Omental fat pad (tissue), 4 donors: ENCODE data around the gene RNF44. TPM values are rescaled to one million over a fixed set of nuclear protein-coding genes. Genes with fewer than 3 reads are reported as not detected.
"Not testable (repeated sequence)": the region's sequence is repeated elsewhere in the genome, so short reads cannot be mapped to it uniquely, and the experiment has no call there.

Experiments
- ATAC-seq: fragments of 150-250 bp; one replicate; pipeline ENCODE4 v1.9.1; 2016; ENCODE audit warnings: mild to moderate bottlenecking, moderate library complexity; ENCODE audit not compliant: low FRiP score
- DNase-seq: peaks from one replicate; pipeline ENCODE4 v3.0.0-alpha.2; 2019; ENCODE audit warnings: low spot score
- total RNA-seq, 4 donors: library from RNA; depleted of rRNA; stranded (reverse); fragments of >200 nt; gene quantifications; one replicate each; pipeline ENCODE4 v1.1.0, GENCODE V29; 2016
- TF ChIP-seq, protein P1 (sequence below), 3 donors: fragments of 450-650 bp; IDR thresholded peaks; one replicate each; pipeline ENCODE4 v1.5.1; 2016 to 2017; ENCODE audit warnings: antibody characterized with exemption in 3 of 3, mild to moderate bottlenecking in 3 of 3, moderate library complexity in 2 of 3

RNF44 gene
- total RNA-seq, 4 donors from 2014 or later, result 7.4 to 24.4 (median 10.8) TPM

DNA sequence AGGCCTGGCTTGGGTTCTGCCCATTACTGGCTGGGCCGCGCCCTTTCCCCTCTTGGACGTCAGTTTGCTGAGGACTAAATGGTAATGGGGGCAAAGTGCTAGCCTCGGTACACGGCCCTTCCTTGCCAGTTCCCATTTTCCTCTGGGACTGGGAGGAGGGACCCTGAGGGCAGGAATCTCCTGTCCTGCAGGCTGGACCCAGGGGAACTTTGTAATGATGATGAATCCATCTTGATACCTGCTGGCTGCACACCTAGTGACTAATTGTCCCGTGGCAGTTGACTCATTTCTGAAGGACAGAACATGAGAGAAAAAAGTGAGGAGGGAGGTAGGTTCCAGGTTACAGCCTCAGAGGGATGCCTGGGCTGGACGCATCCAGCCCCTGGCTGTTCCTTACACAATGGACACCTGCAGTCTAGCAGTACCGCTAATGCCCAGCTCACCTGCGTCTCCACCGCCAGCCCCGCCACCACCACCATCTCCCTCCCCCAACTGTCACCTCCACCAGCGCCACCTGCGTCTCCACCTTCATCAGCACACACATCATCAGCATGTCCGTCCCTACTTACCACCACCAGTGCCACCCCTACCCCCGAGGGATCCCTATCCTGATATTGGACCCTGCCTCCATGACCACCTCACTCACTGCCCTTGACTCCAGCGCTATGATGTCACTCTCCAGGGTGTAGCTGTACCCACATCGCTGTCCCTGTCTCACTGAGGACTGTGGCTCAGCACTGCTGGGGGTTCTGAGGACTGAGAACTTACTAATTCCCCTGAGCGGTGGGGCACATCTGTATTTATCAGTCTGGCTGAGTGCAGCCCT, 16.3 kb upstream of the RNF44 start:
- TF ChIP-seq, protein P1, sequence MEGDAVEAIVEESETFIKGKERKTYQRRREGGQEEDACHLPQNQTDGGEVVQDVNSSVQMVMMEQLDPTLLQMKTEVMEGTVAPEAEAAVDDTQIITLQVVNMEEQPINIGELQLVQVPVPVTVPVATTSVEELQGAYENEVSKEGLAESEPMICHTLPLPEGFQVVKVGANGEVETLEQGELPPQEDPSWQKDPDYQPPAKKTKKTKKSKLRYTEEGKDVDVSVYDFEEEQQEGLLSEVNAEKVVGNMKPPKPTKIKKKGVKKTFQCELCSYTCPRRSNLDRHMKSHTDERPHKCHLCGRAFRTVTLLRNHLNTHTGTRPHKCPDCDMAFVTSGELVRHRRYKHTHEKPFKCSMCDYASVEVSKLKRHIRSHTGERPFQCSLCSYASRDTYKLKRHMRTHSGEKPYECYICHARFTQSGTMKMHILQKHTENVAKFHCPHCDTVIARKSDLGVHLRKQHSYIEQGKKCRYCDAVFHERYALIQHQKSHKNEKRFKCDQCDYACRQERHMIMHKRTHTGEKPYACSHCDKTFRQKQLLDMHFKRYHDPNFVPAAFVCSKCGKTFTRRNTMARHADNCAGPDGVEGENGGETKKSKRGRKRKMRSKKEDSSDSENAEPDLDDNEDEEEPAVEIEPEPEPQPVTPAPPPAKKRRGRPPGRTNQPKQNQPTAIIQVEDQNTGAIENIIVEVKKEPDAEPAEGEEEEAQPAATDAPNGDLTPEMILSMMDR (IDR thresholded peaks at IDR 0.05), result no peak
- no peak for DNase-seq
- ATAC-seq, result no peak

DNA sequence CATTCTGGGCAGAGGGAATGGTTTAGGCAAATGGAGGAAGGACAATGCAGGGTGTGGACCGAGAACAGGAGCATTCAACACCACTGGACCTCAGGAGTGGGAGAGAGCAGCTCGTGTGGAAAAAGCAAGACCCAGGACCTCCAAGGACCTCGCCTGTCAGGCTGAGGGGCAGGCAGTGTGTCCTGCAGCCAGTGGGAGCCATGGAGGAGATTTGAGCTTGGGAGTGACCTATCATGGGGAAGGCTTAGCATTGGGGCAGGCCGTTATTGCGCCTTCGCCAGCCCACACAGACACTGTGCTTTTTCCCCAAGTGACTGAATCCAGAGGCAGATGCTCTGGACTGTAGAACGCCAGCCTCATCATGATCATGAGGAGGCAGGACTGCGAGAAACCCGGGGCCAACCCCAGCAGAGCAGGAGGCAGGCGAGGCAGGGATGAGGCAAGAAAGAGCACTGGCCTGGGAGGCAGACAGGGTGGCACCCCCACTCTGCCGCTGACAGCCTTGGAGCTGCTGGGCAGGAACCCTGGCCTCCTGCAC, 15.2 kb upstream of the RNF44 start:
- DNase-seq (no peak), ATAC-seq (no peak)
- TF ChIP-seq, protein P1 (IDR thresholded peaks at IDR 0.05), result no peak

DNA sequence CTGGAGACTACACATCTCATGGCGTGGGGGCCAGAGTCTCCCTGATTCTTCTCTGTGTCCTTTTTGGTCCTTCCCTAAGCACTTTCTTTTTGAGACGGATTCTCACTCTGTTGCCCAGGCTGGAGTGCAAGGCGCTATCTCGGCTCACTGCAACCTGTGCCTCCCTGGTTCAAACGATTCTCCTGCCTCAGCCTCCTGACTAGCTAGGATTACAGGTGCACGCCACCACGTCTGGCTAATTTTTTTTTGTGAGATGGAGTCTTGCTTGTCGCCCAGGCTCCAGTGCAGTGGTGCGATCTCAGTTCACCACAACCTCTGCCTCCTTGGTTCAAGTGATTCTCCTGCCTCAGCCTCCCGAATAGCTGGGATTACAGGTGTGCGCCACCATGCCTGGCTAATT, 13.7 kb upstream of the RNF44 start:
- DNase-seq, ATAC-seq: not testable (repeated sequence)

DNA sequence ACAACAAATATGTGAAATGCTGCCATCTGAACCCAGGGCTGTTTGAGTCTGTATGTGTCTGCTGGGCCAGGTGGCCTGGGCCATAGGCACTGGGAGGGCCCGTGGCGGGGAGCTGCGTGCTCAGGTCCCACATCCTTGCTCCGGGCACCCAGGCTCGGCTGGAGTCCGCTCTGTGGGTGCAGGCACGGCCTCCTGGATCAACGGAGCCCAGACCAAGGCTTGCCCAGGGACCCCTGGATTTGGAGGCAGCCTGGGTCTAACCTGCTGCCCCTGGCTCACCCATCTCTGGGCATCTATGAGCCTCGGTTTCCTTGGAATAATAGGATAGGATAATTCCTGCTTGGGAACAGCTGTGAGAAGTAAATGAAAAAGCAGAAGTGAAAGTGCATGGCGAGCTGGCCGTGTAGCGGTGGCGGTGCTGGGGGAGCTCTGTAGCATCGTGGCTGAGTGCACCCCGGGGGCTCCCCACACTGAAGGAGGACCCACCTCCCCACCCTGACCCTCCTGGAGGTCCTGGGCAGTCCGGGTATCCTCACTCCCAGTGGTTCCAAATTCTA, 13.2 kb upstream of the RNF44 start:
- TF ChIP-seq, protein P1 (IDR thresholded peaks at IDR 0.05), result no peak
- DNase-seq (no peak), ATAC-seq (no peak)

DNA sequence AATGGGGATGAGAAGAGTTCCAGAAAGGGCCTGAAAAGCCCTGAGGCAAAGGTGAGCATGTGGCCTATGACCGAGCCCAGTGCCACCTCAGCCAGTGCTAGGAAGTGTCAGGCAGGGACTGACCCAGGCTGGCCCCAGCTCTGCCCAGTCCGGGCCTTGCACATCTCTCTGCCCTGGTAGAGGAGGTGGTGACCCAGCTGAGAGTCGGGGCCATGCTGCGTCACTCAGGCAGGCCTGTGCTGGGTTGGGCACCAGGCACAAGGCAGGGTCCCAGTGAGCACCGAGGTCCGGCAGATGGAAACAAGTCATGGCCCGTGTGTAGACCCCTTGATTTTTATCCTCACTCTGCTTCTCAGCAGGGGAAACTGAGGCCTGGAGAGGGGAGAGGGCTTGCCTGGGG, 12.7 kb upstream of the RNF44 start:
- no peak for ATAC-seq

DNA sequence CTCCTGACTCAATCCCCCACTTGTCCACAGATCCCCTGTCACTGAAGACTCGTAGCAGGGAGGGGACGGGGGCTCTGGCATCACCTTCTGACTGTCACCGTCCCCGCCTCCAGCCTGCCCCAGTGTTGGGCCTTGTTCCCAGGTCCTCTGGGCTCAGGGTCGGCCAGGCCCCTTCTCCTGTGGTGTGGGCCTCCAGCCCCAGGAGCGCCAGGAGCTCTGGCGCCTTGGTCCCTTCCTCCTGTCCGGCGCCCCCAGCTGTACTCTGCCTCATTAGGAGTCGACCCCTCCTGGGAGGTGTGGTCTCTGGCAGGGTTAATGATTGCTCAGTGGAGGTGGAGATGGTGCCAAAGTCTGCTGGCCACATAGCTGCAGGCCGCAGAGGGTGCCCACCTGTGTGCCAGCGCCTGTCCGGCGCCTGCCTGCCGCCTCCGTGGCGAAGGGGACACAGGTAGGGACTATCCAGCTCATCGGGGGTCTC, 11.8 kb upstream of the RNF44 start, which contains the start of gene CDHR2:
Gene CDHR2, plus strand, starts transcription at position 376 of the 478 bp plus-strand sequence. CDS start 16,011 bp downstream, outside the sequence.
- DNase-seq (no peak), ATAC-seq (no peak)
- TF ChIP-seq, protein P1 (IDR thresholded peaks at IDR 0.05), result no peak

More for the DNA sequence above, 12.7 kb upstream of the RNF44 start:
- TF ChIP-seq, protein P1 (IDR thresholded peaks at IDR 0.05), result no peak
- DNase-seq, result no peak

DNA sequence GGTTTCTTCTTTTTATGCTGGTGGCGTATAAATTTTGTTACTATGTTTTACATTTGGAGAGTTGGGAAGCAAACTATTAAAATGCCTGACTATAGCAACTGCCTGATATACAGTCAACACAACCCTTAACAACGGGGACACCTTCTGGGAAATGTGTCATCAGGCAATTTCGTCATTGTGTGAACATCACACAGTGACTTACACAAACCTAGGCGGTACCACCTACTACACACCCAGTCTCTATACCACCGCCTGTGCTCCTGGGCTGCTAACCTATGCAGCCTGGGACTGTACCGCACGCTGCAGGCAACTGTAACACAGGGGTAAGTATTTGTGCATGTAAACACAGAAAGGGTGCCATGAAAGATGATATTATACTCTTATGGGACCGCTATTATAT, 10.6 kb upstream of the RNF44 start:
- DNase-seq (no peak), ATAC-seq (no peak)
- TF ChIP-seq, protein P1 (IDR thresholded peaks at IDR 0.05), result no peak
